Right cardiac atrium (tissue), 5 donors: ENCODE measurements around the gene TRAF7. TPM values are rescaled to one million over a fixed set of nuclear protein-coding genes. Genes with fewer than 3 reads are reported as not detected.

ENCODE experiments used
- microRNA-seq, 2 donors: library from miRNA; unstranded; fragments of <30 nt; microRNA quantifications; one replicate each; pipeline ENCODE4 v1.2.0, GENCODE V29; 2020 to 2021
- polyA plus RNA-seq: library from polyadenylated mRNA; stranded (reverse); fragments of 200-250 nt; gene quantifications from one replicate; pipeline ENCODE4 v1.2.3, GENCODE V29; 2013
- total RNA-seq, 4 donors: library from RNA; stranded (reverse); fragmentation: NEBNext Ultra II Directional; extraction: Animal tissue kit (Norgen Biotek cat#: 25700); gene quantifications; one replicate each; pipeline ENCODE4 v1.2.1, GENCODE V29; 2021
- donor health status: healthy with polysubstance abuse.
- donor health status: DM: no; HTN: yes; CAD: no.
- donor health status: DM: no; HTN: no; CAD: no.
- donor health status: DM: no; HTN: yes; CAD: no; lungs with severe emphysema.
- donor health status: DM: yes; HTN: yes; CAD: no.

TRAF7 gene
- total and polyA plus RNA-seq, 5 donors, result 17.7 to 39.2 (median 31.1) TPM

Small RNAs within 50 kb of the gene (microRNA-seq; reads per million reads assigned to microRNA genes)
- gene MIR3180-5 (0 reads per million in 2 donors), gene MIR4516 (0 to 0.54 reads per million in 2 donors), gene MIR6511B1 (0 reads per million in 2 donors)

Other genes starting within 250 kb of the TRAF7 start
- gene HS3ST6, start 237.4 kb upstream of the TRAF7 start, total RNA-seq, result not detected
- not detected for gene HS3ST6, start 237.4 kb upstream of the TRAF7 start, polyA plus RNA-seq
- 10 to 100 TPM; 18.0 to 34.0 (median 26.2) TPM for gene MSRB1, start 212.6 kb upstream of the TRAF7 start, total RNA-seq
- 39.2 TPM for gene MSRB1, start 212.6 kb upstream of the TRAF7 start, polyA plus RNA-seq
- 10 to 100 TPM; 21.1 to 47.2 (median 24.2) TPM for gene RPL3L, start 201.1 kb upstream of the TRAF7 start, total RNA-seq
- gene RPL3L, start 201.1 kb upstream of the TRAF7 start, polyA plus RNA-seq, result 37.3 TPM
- 100 to 1,000 TPM; 397 to 535 (median 467) TPM for gene NDUFB10, start 196.2 kb upstream of the TRAF7 start, total RNA-seq
- 1,316 TPM for gene NDUFB10, start 196.2 kb upstream of the TRAF7 start, polyA plus RNA-seq
- 1,000 to 10,000 TPM in 3 of 4 donors, 100 to 1,000 TPM in 1; 947 to 1,371 (median 1,063) TPM for gene RPS2, start 191.0 kb upstream of the TRAF7 start, total RNA-seq
- gene RPS2, start 191.0 kb upstream of the TRAF7 start, polyA plus RNA-seq, result 1,244 TPM
- not detected for gene RNF151, start 188.9 kb upstream of the TRAF7 start, total RNA-seq
- gene RNF151, start 188.9 kb upstream of the TRAF7 start, polyA plus RNA-seq, result not detected
- gene TBL3, start 183.7 kb upstream of the TRAF7 start, total RNA-seq, result 10 to 100 TPM; 19.0 to 22.8 (median 19.7) TPM
- 39.6 TPM for gene TBL3, start 183.7 kb upstream of the TRAF7 start, polyA plus RNA-seq
- not detected for gene NOXO1, start 174.3 kb upstream of the TRAF7 start, total RNA-seq
- gene NOXO1, start 174.3 kb upstream of the TRAF7 start, polyA plus RNA-seq, result 0.29 TPM
- 10 to 100 TPM; 19.6 to 25.7 (median 22.2) TPM for gene GFER, start 171.6 kb upstream of the TRAF7 start, total RNA-seq
- gene GFER, start 171.6 kb upstream of the TRAF7 start, polyA plus RNA-seq, result 31.7 TPM
- gene SYNGR3, start 165.8 kb upstream of the TRAF7 start, total RNA-seq, result 1 to 10 TPM in 1 of 4 donors, under 1 TPM in 3; 0.57 to 1.0 (median 0.68) TPM
- 1.4 TPM for gene SYNGR3, start 165.8 kb upstream of the TRAF7 start, polyA plus RNA-seq
- 10 to 100 TPM; 16.8 to 20.5 (median 17.5) TPM for gene ZNF598, start 146.0 kb upstream of the TRAF7 start, total RNA-seq
- 14.0 TPM for gene ZNF598, start 146.0 kb upstream of the TRAF7 start, polyA plus RNA-seq
- not detected for gene NPW, start 136.0 kb upstream of the TRAF7 start, total RNA-seq
- not detected for gene NPW, start 136.0 kb upstream of the TRAF7 start, polyA plus RNA-seq
- 100 to 1,000 TPM; 131 to 257 (median 158) TPM for gene NHERF2, start 128.9 kb upstream of the TRAF7 start, total RNA-seq
- 228 TPM for gene NHERF2, start 128.9 kb upstream of the TRAF7 start, polyA plus RNA-seq
- gene NTHL1, start 107.9 kb upstream of the TRAF7 start, total RNA-seq, result 10 to 100 TPM in 3 of 4 donors, 1 to 10 TPM in 1; 4.3 to 14.0 (median 12.5) TPM
- gene NTHL1, start 107.9 kb upstream of the TRAF7 start, polyA plus RNA-seq, result 21.3 TPM
- 10 to 100 TPM; 67.3 to 72.4 (median 69.4) TPM for gene TSC2, start 107.8 kb upstream of the TRAF7 start, total RNA-seq
- gene TSC2, start 107.8 kb upstream of the TRAF7 start, polyA plus RNA-seq, result 34.7 TPM
- 100 to 1,000 TPM in 2 of 4 donors, 10 to 100 TPM in 2; 95.9 to 111 (median 99.1) TPM for gene PKD1, start 19.9 kb upstream of the TRAF7 start, total RNA-seq
- 98.4 TPM for gene PKD1, start 19.9 kb upstream of the TRAF7 start, polyA plus RNA-seq
- under 1 TPM in 3 of 4 donors, not detected in 1; 0.24 to 0.89 (median 0.88) TPM for gene RAB26, start 7.2 kb upstream of the TRAF7 start, total RNA-seq
- 0.95 TPM for gene RAB26, start 7.2 kb upstream of the TRAF7 start, polyA plus RNA-seq
- 10 to 100 TPM in 3 of 4 donors, 1 to 10 TPM in 1; 9.3 to 26.5 (median 12.3) TPM for gene CASKIN1, start 40.8 kb downstream of the TRAF7 start, total RNA-seq
- gene CASKIN1, start 40.8 kb downstream of the TRAF7 start, polyA plus RNA-seq, result 9.7 TPM
- gene MLST8, start 49.7 kb downstream of the TRAF7 start, total RNA-seq, result 10 to 100 TPM; 24.2 to 29.3 (median 27.0) TPM
- 33.3 TPM for gene MLST8, start 49.7 kb downstream of the TRAF7 start, polyA plus RNA-seq
- gene BRICD5, start 55.1 kb downstream of the TRAF7 start, total RNA-seq, result 10 to 100 TPM in 1 of 4 donors, 1 to 10 TPM in 3; 6.8 to 11.0 (median 7.9) TPM
- gene BRICD5, start 55.1 kb downstream of the TRAF7 start, polyA plus RNA-seq, result 3.4 TPM
- gene PGP, start 59.1 kb downstream of the TRAF7 start, total RNA-seq, result 10 to 100 TPM; 20.2 to 24.8 (median 21.5) TPM
- gene PGP, start 59.1 kb downstream of the TRAF7 start, polyA plus RNA-seq, result 19.3 TPM
- 10 to 100 TPM; 11.8 to 16.1 (median 14.2) TPM for gene E4F1, start 67.8 kb downstream of the TRAF7 start, total RNA-seq
- gene E4F1, start 67.8 kb downstream of the TRAF7 start, polyA plus RNA-seq, result 13.7 TPM
- gene DNASE1L2, start 80.7 kb downstream of the TRAF7 start, total RNA-seq, result under 1 TPM; 0.17 to 0.43 (median 0.33) TPM
- 0.48 TPM for gene DNASE1L2, start 80.7 kb downstream of the TRAF7 start, polyA plus RNA-seq
- gene ECI1, start 95.8 kb downstream of the TRAF7 start, total RNA-seq, result 100 to 1,000 TPM; 110 to 145 (median 121) TPM
- gene ECI1, start 95.8 kb downstream of the TRAF7 start, polyA plus RNA-seq, result 166 TPM
- 100 to 1,000 TPM; 103 to 114 (median 110) TPM for gene RNPS1, start 112.3 kb downstream of the TRAF7 start, total RNA-seq
- gene RNPS1, start 112.3 kb downstream of the TRAF7 start, polyA plus RNA-seq, result 105 TPM
- gene ABCA3, start 184.9 kb downstream of the TRAF7 start, total RNA-seq, result 10 to 100 TPM in 1 of 4 donors, 1 to 10 TPM in 3; 7.7 to 11.3 (median 8.5) TPM
- 6.9 TPM for gene ABCA3, start 184.9 kb downstream of the TRAF7 start, polyA plus RNA-seq